ENCODE measurements around the gene NOL4L.

NOL4L gene

GRCh38 chr20:32563311-32564272 is 21.5 kb downstream of the NOL4L start:
- in situ Hi-C loops (cut with MboI; ENCODE audit: low sequenced_read_pairs) = no loop called here

GRCh38 chr20:32562495-32562911 is 22.6 kb downstream of the NOL4L start:
- in situ Hi-C loops (cut with MboI; ENCODE audit: low sequenced_read_pairs) = no loop called here

GRCh38 chr20:32560989-32561830 is 23.9 kb downstream of the NOL4L start:
- in situ Hi-C loops (cut with MboI; ENCODE audit: low sequenced_read_pairs) = no loop called here

- in situ Hi-C loops (cut with MboI; ENCODE audit: low sequenced_read_pairs) = no loop called here
Observed at GRCh38 chr20:32560482-32560988, 24.6 kb downstream of the NOL4L start.

GRCh38 chr20:32559753-32560380 is 25.3 kb downstream of the NOL4L start:
- in situ Hi-C loops (cut with MboI; ENCODE audit: low sequenced_read_pairs) = no loop called here

- in situ Hi-C loops (cut with MboI; ENCODE audit: low sequenced_read_pairs) = no loop called here
Observed at GRCh38 chr20:32559205-32559752, 25.9 kb downstream of the NOL4L start.

GRCh38 chr20:32558526-32558925 is 26.6 kb downstream of the NOL4L start:
- in situ Hi-C loops (cut with MboI; ENCODE audit: low sequenced_read_pairs) = no loop called here

- in situ Hi-C loops (cut with MboI; ENCODE audit: low sequenced_read_pairs) = no loop called here
Observed at GRCh38 chr20:32557319-32557718, 27.8 kb downstream of the NOL4L start.

GRCh38 chr20:32556312-32557184 is 28.6 kb downstream of the NOL4L start:
- in situ Hi-C loops (cut with MboI; ENCODE audit: low sequenced_read_pairs) = no loop called here

GRCh38 chr20:32555584-32555983 is 29.5 kb downstream of the NOL4L start:
- in situ Hi-C loops (cut with MboI; ENCODE audit: low sequenced_read_pairs) = no loop called here

GRCh38 chr20:32554965-32555289 is 30.2 kb downstream of the NOL4L start:
- in situ Hi-C loops (cut with MboI; ENCODE audit: low sequenced_read_pairs) = no loop called here

- in situ Hi-C loops (cut with MboI; ENCODE audit: low sequenced_read_pairs) = no loop called here
Observed at GRCh38 chr20:32553618-32554017, 31.5 kb downstream of the NOL4L start.

GRCh38 chr20:32551693-32552092 is 33.4 kb downstream of the NOL4L start:
- in situ Hi-C loops (cut with MboI; ENCODE audit: low sequenced_read_pairs) = no loop called here

- in situ Hi-C loops (cut with MboI; ENCODE audit: low sequenced_read_pairs) = no loop called here
Observed at GRCh38 chr20:32549842-32550241, 35.3 kb downstream of the NOL4L start.

GRCh38 chr20:32547753-32548034 is 37.4 kb downstream of the NOL4L start:
- in situ Hi-C loops (cut with MboI; ENCODE audit: low sequenced_read_pairs) = no loop called here

- in situ Hi-C loops (cut with MboI; ENCODE audit: low sequenced_read_pairs) = no loop called here
Observed at GRCh38 chr20:32546918-32547752, 38.0 kb downstream of the NOL4L start.

- in situ Hi-C loops (cut with MboI; ENCODE audit: low sequenced_read_pairs) = no loop called here
Observed at GRCh38 chr20:32544893-32545840, 40.0 kb downstream of the NOL4L start.

GRCh38 chr20:32544260-32544722 is 40.8 kb downstream of the NOL4L start:
- in situ Hi-C loops (cut with MboI; ENCODE audit: low sequenced_read_pairs) = no loop called here

Data from hTERT RPE-1 (cell line).